Adrenal gland (tissue), 12 donors: Measurements from ENCODE around the gene TRAF2. TPM values are rescaled to one million over a fixed set of nuclear protein-coding genes. Genes with fewer than 3 reads are reported as not detected.

Experiments
- DNase-seq, 7 donors: peaks; one replicate each; pipeline ENCODE4 v3.0.0-alpha.2; 2019 to 2020
- H3K27ac ChIP-seq, 5 donors: fragments of 200-600 bp; sonication (generic) in 4 of 5; 1 replicate in 3 of 5; 2 replicates in 2 of 5; pipeline versions ENCODE4 v1.5.1 to v1.8.0; 2016 to 2020; ENCODE audit warnings: mild to moderate bottlenecking in 1 of 5
- H3K27me3 ChIP-seq: fragments of 200-600 bp; 2 replicates; pipeline ENCODE4 v1.8.0; 2021
- H3K36me3 ChIP-seq, 2 donors: fragments of 200-600 bp; replicated peaks in 1 of 2; 1 replicate in 1 of 2; 2 replicates in 1 of 2; pipeline versions ENCODE4 v1.5.1 to v1.8.0; 2018 to 2022
- H3K4me1 ChIP-seq, 2 donors: fragments of 200-600 bp; replicated peaks in 1 of 2; 1 replicate in 1 of 2; 2 replicates in 1 of 2; pipeline versions ENCODE4 v1.5.1 to v1.8.0; 2018 to 2021
- H3K4me3 ChIP-seq, 4 donors: fragments of 200-600 bp; sonication (generic) in 3 of 4; one replicate each; pipeline ENCODE4 v1.5.1; 2016 to 2018
- H3K9me3 ChIP-seq, 3 donors: fragments of 200-600 bp; sonication (generic) in 1 of 3; replicated peaks in 1 of 3; 1 replicate in 2 of 3; 2 replicates in 1 of 3; pipeline versions ENCODE4 v1.5.1 to v1.8.0; 2016 to 2021
- CTCF ChIP-seq, 6 experiments: fragments of 450-650 bp in 4 of 6; fragments of 200-600 bp in 2 of 6; sonication (generic) in 1 of 6; IDR thresholded peaks; 1 replicate in 5 of 6; 2 replicates in 1 of 6; pipeline versions ENCODE4 v1.5.1 to v1.8.0; 2016 to 2021; ENCODE audit warnings: antibody characterized with exemption in 6 of 6, mild to moderate bottlenecking in 2 of 6, moderate library complexity in 1 of 6
- POLR2A ChIP-seq, 2 donors: fragments of 450-650 bp; IDR thresholded peaks; one replicate each; pipeline ENCODE4 v1.6.1; 2017; ENCODE audit warnings: antibody characterized with exemption in 2 of 2, mild to moderate bottlenecking in 2 of 2, moderate library complexity in 1 of 2
- WGBS, 4 donors: extraction: QIAGEN DNeasy Blood & Tissue Kit in 2 of 4; methylation state at CpG; one replicate each; pipeline versions ENCODE4 v1.1.5 to v1.1.7; 2013 to 2017; 5-methylcytosine and 5-hydroxymethylcytosine counted together
- intact Hi-C, 2 donors: fragments of 100-400 bp; cut with DNase I; formaldehyde crosslinking; loops; one replicate each; pipeline versions ENCODE4 v1.14.1 to v1.15.0; 2022 to 2023
- polyA plus RNA-seq, 3 donors: library from polyadenylated mRNA; stranded (reverse); fragments of 200-250 nt in 2 of 3; fragments of 350-450 nt in 1 of 3; fragmentation: Illumina TruSeq in 1 of 3; extraction: RNeasy Lipid Tissue Mini Kit (QIAGEN cat#74804) in 1 of 3; gene quantifications; one replicate each; pipeline ENCODE4 v1.2.3, GENCODE V29; 2013 to 2014
- total RNA-seq, 9 donors: library from RNA; depleted of rRNA in 4 of 9; stranded (reverse); fragments of >200 nt in 4 of 9; fragments of 120-200 nt in 1 of 9; fragmentation: NEBNext Ultra II Directional in 1 of 9; extraction: Animal tissue kit (Norgen Biotek cat#: 25700) in 1 of 9; gene quantifications; one replicate each; pipeline versions ENCODE4 v1.1.0 to v1.2.4, GENCODE V29; 2013 to 2023
- donor health status: healthy with polysubstance abuse.
- donor health status: Bipolar disorder and iron deficiency.
- donor health status: DM: yes; HTN: yes; CAD: no.
- donor health status: DM: no; HTN: no; CAD: no.
- donor health status: DM: no; HTN: no; CAD: no.
- donor health status: DM: yes; HTN: yes; CAD: no.

TRAF2 gene
- total and polyA plus RNA-seq, 12 donors: 3.4 to 24.7 (median 10.6) TPM

GRCh38 chr9:136903041-136903554 lies 16.8 kb downstream of the TRAF2 start:
- TF ChIP-seq POLR2A (IDR thresholded peaks at IDR 0.05): no peak
- WGBS, 4 donors: 71 to 83% (median 77%) methylated on average over 12 of the region's 12 CpGs
- Histone ChIP-seq H3K4me1 (peaks cover 14 to 18% of the 10 kb centered on the region in 2 donors), H3K36me3 (peaks cover 0 to 28% of the 10 kb centered on the region in 2 donors), H3K27me3 (no peaks in the 10 kb centered on the region), H3K9me3 (no peaks in the 10 kb centered on the region), H3K4me3 (no peak overlapping the region), H3K27ac (peak overlapping the region in 1 of 5 donors; percentile 88)
- intact Hi-C loops: no loop called here
- peak in 1 of 7 donors; percentile 26 for DNase-seq

GRCh38 chr9:136906266-136906665 lies 19.9 kb downstream of the TRAF2 start:
- no peak overlapping the region for H3K4me3 ChIP-seq
- no peak for DNase-seq
- peaks cover 0 to 28% of the 10 kb centered on the region in 2 donors for H3K36me3 ChIP-seq
- H3K27ac ChIP-seq: no peak overlapping the region
- peaks cover 14 to 18% of the 10 kb centered on the region in 2 donors for H3K4me1 ChIP-seq
- intact Hi-C loops: no loop called here
- H3K27me3 ChIP-seq: no peaks in the 10 kb centered on the region
- 81 to 94% (median 83%) methylated on average over 4 of the region's 4 CpGs for WGBS, 4 donors
- no peaks in the 10 kb centered on the region for H3K9me3 ChIP-seq
- TF ChIP-seq POLR2A (IDR thresholded peaks at IDR 0.05): no peak
- no peak for TF ChIP-seq CTCF (IDR thresholded peaks at IDR 0.05)

GRCh38 chr9:136907011-136907914 lies 20.9 kb downstream of the TRAF2 start:
- no peak for DNase-seq
- Histone ChIP-seq H3K4me1 (peaks cover 8 to 10% of the 10 kb centered on the region in 2 donors), H3K27ac (no peak overlapping the region), H3K9me3 (no peaks in the 10 kb centered on the region), H3K4me3 (no peak overlapping the region), H3K36me3 (peaks cover 0 to 28% of the 10 kb centered on the region in 2 donors), H3K27me3 (no peaks in the 10 kb centered on the region)
- no peak for TF ChIP-seq CTCF (IDR thresholded peaks at IDR 0.05)
- no peak for TF ChIP-seq POLR2A (IDR thresholded peaks at IDR 0.05)
- intact Hi-C loops: no loop called here
- WGBS, 4 donors: 94 to 96% (median 95%) methylated on average over 17 to 29 of the region's 29 CpGs

GRCh38 chr9:136910197-136910900 lies 24.0 kb downstream of the TRAF2 start:
- H3K4me1 ChIP-seq: no peaks in the 10 kb centered on the region
- no peak overlapping the region for H3K4me3 ChIP-seq
- TF ChIP-seq POLR2A (IDR thresholded peaks at IDR 0.05) (no peak), CTCF (IDR thresholded peaks at IDR 0.05) (no peak)
- no peaks in the 10 kb centered on the region for H3K27me3 ChIP-seq
- peaks cover 0 to 34% of the 10 kb centered on the region in 2 donors for H3K36me3 ChIP-seq
- intact Hi-C loops: no loop called here
- no peak for DNase-seq
- no peak overlapping the region for H3K27ac ChIP-seq
- WGBS, 4 donors: 95 to 96% (median 95%) methylated on average over 10 to 12 of the region's 12 CpGs
- no peaks in the 10 kb centered on the region for H3K9me3 ChIP-seq
